ENCODE data around the gene ALDH3A2.
A peak's percentile ranks its signal among the peaks of the same experiment; 100 is the strongest.
"Not testable (repeated sequence)": the region's sequence is repeated elsewhere in the genome, so short reads cannot be mapped to it uniquely, and the experiment has no call there.

ALDH3A2 gene

GRCh38 chr17:19651451-19652238, 3.1 kb downstream of the ALDH3A2 start:
- DNase-seq (ENCODE audit: low spot score) = no peak

DNA sequence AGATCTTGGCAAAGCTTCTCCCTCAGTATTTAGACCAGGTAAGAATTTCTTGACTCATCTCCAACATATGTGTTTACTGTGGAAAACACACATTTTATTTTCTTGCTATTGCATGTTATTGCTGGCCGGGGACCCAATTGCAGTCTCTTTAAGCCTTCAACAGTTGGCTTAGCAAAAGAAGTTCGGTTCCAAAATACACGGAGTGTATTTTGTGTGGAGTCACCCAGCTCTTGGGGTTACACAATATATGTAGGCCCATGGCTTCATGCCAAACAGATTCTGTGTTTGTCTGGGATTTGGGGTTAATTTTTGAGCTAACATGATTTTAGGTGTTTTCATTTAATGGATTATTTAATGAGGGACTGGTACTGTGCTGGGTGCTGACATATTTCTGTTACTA, 4.0 kb downstream of the ALDH3A2 start:
- no peak for DNase-seq (ENCODE audit: low spot score)

DNA sequence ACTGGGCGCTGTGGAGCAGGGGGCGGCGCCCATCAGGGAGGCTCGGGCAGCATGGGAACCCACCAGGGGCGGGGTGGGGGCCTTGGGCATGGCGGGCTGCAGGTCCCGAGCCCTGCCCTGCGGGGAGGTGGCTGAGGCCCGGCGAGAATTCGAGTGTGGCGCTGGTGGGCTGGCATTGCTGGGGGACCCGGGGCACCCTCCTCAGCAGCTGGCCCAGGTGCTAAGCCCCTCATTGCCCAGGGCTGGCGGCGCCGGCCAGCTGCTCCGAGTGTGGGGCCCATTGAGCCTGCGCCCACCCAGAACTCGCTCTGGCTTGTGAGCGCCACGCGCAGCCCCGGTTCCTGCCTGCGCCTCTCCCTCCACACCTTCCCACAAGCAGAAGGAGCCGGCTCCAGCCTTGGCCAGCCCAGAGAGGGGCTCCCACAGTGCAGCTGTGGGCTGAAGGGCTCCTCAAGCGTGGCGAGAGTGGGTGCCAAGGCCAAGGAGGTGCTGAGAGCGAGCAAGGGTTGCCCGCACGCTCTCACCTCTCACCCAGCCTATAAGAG, 5.9 kb downstream of the ALDH3A2 start:
- DNase-seq (ENCODE audit: low spot score) = no peak

DNA sequence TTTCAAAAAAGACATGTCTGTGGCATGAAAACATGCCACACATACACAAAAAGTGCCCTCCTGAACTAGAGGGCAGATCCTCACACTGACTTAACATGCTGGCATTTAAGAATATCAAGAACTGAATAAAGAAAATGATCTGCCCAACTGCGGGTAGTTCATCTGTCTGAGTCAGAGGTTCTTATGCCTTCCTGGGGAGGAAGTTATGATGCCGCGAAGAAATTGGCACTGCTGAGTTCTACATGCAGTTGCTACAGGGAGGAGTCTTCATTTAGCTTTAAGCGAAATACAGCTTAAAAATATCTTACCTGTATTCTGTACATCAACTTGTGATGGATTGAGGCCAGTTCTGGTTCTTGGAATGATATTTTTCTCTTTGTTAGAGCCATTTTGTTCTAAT, 6.3 kb downstream of the ALDH3A2 start:
- no peak for DNase-seq (ENCODE audit: low spot score)

- no peak for DNase-seq (ENCODE audit: low spot score)
Observed at GRCh38 chr17:19656336-19656735, 7.8 kb downstream of the ALDH3A2 start.

DNA sequence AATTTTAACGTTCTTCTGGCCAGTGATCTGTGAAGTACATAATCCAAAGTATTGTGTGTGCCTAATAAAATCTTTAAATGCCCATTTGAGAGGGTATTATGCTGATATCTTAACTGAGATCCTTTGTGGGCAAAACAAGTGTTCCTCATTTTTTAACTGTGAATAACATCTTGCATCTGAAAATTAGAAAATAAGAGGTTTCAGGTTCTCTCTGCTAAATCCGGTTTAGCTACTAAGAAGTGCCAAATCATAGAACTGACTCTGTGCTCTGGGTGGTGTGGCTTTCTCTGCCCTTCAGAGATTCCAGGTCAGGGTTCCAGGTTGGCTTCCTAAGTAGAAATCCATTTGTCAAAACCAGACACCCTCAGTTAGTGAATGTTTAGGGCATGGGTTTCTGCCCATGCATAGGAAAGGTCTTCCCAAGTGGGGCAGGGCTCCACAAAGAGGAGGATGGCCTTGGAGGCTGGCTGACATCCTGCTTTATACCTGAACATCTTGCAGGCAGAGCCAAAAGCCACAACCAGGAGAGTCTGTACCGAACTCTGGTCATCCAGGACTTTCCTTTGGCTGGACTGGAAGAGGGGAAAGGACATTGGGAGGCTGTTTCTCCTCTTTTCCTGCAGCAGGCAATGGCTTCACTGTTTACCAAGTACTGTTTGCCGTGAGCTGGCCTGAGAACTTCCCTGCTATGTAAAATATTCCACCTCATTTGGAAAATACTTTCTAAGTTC, 8.5 kb downstream of the ALDH3A2 start:
- no peak for DNase-seq (ENCODE audit: low spot score)

DNA sequence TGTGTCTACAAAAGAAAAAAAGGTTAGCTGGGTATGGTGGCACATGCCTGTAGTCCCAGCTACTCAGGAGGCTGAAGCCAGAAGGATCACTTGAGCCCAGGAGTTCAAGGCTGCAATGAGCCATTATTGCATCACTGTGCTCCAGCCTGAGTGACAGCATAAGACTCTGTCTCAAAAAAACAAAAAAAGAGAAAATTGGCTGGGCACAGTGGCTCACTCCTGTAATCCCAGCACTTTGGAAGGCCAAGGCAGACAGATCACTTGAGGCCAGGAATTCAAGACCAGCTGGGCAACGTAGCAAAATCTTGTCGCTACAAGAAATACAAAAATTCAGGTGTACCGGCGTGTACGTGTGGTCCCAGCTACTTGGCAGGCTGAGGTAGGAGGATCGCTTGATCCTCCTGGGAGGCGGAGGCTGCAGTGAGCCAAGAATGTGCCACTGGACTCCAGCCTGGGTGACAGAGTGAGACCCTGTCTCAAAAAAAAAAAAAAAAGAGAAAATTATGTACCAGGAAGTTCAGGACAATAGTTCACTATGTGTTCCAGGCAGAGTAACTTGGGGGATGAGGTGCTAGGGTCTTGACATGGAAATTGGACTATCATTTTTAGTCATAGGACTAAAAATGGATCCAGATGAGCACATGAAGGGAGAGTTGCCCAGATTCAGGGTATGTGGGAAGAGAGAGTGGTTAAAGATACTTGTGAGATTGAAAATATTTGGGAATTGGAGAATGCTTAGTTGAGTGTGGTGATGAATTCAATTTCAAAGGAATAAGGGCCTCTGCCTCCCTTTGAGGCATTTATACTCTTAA, 11.0 kb downstream of the ALDH3A2 start:
- DNase-seq (ENCODE audit: low spot score) = no peak

GRCh38 chr17:19660219-19660870, 11.8 kb downstream of the ALDH3A2 start:
- DNase-seq (ENCODE audit: low spot score) = no peak

GRCh38 chr17:19661121-19661520, 12.6 kb downstream of the ALDH3A2 start:
- DNase-seq (ENCODE audit: low spot score) = no peak

DNA sequence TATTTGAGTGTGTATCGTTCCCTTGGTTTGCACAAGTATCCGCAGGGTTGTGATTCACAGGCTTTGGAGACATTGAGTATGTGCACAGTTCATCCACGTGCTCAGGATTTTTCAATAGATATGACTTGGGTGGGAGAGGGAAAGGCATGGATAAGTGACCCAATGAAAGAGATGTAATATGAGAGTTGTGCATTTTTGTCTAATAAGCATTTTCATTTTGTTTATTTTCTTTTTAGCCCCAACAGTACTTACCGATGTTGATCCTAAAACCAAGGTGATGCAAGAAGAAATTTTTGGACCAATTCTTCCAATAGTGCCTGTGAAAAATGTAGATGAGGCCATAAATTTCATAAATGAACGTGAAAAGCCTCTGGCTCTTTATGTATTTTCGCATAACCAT, 14.5 kb downstream of the ALDH3A2 start:
- no peak for DNase-seq (ENCODE audit: low spot score)

DNA sequence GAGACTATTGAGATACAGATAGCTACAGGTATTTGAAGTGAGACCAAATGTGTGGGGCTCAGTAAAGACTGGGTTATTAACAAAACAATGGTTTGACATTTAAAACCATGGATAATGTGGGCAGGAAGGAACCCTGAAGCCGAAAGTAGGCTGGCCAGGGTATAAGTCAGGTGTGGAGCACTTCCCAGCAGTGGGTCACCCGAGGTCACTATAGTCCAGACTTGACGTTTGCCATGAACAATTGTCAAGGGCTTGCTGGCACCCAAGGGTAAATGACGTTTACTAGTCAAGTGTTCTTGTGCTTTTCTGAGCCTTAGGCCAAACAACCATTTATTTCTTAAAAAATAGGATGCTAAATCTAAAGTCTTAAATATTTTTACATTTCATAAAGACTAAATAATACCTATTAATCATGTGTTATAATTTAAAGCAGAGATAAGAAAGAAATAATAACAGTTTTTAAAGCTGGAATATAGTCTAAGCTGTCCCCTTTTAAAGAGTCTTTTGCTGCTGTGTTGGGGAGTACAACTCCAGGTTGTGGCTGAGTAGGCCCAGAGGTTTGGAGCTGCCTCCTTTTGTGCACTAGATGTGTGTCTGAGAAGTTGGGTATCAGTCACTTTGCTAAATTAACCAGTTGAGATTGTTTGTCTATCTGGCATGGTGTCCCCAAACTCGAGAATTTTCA, 15.7 kb downstream of the ALDH3A2 start:
- no peak for DNase-seq (ENCODE audit: low spot score)

GRCh38 chr17:19664821-19665181, 16.2 kb downstream of the ALDH3A2 start:
- DNase-seq (ENCODE audit: low spot score) = no peak

- DNase-seq (ENCODE audit: low spot score) = not testable (repeated sequence)
Observed at GRCh38 chr17:19669680-19670079, 21.1 kb downstream of the ALDH3A2 start.

GRCh38 chr17:19670908-19671307, 22.4 kb downstream of the ALDH3A2 start:
- DNase-seq (ENCODE audit: low spot score) = no peak

DNA sequence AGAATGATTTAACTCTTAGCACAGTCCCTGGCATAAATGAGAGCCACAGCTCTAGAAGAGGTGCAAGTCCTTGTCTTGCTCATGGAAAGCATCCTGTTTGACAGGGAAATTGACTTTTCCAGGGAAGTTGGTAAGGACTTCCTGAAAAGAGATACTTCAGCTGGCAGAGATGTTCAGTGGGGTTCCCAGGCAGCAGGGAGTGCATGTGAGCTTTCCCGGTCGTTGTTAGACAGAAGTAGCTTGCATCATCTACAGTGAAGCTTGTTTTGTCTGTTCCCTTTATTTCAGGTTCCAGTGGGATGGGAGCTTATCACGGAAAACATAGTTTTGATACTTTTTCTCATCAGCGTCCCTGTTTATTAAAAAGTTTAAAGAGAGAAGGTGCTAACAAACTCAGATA, 22.9 kb downstream of the ALDH3A2 start:
- DNase-seq (ENCODE audit: low spot score) = no peak

DNA sequence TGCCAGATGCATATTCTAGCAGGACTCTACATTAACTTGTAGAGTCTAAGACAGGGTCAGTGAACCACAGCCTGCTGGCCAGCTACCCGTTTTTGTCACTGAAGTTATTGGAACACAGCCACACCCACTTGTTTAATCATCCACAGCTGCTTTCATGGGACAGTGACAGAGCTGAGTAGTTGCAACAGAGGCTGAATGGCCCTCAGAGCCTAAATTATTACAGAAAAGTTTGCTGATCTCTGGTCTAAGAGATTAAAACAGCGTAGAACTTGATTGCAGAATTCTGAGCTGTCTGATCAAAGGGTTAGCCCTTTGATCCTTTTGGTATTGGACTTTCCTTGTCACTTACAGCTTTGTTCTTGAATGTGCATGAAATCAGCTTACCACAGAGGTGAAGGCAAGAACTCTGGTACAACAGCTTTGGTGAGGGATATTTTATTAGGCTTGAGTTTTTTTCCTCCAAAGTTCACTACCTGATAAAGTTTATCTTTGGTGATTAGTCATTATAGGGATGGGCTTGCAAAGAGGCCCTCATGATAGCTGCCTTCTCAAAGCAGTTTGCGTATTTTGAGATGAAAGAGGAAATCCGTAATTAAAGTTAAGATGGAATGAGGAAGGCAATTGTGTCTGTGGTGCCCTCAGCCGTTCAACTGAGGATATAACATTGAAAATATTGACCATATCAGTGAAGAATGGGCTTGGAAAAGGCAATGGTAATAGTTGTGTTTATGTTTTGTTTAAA, 23.6 kb downstream of the ALDH3A2 start:
- DNase-seq (ENCODE audit: low spot score) = peak; percentile 69

- no peak for DNase-seq (ENCODE audit: low spot score)
Observed at GRCh38 chr17:19673623-19674022, 25.1 kb downstream of the ALDH3A2 start.

DNA sequence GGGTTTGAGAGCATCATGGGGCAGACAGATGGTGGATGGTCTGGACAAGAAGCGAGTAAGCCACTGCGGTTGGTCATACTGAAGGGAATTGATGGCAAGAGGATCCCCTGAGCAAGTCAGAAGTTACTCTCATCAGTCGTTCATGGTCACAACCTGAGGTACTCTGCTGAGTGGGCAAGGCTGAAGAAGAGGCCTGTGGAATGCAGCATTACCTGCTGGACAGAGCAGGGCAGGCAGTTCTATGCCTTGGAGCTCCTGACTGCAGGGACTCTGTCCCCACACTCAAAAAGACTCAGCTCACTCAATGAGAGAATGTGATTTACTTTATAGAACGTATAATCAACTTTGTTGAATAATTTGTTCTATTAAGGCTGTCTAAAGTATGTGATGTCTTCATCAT, 28.3 kb downstream of the ALDH3A2 start:
- no peak for DNase-seq (ENCODE audit: low spot score)

DNA sequence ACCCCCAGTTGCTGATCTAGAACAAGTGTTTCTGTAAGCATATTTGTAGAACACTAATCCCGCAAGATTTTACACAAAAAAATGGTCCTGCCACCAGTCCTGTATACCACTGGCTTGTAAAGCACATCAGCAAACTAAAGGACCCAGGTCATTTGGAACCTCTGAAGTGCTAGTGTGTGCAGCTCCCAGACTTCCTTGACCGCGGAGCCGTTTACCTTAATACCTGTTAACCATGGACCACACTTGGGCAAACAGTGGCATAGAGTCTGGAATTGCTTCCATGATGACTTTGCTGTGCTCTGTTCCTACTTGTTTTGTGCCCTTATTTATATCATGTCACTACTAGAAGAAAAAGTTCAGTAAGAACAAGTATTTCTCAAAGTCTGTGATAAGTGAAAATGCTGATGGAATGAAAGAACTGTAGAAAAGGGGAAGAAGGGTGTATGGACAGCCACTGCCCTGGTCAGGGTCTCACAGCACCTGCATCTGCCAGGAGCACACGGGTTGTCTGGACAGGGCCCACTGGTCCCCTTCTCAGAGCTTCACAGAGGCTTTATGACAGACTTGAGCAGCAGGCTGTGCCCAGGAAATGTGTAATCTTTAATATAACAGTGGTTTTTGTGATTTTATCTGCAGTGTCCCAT, 29.3 kb downstream of the ALDH3A2 start:
- no peak for DNase-seq (ENCODE audit: low spot score)
